Measurements from ENCODE around the gene PSMC5.
"Not testable (repeated sequence)": the region's sequence is repeated elsewhere in the genome, so short reads cannot be mapped to it uniquely, and the experiment has no call there.

PSMC5 gene

GRCh38 chr17:63842173-63842539, 14.9 kb downstream of the PSMC5 start:
- DNase-seq (ENCODE audit: extremely low read depth, insufficient read length), result no peak
- H3K36me3 ChIP-seq (ENCODE audit: control insufficient read depth, insufficient read depth, low read length), result peaks cover 6% of the 10 kb centered on the region
- H3K4me3 ChIP-seq (replicated peaks; ENCODE audit: low read depth, low read length), result peak overlapping the region; percentile 89
- TF ChIP-seq CTCF (IDR thresholded peaks at IDR 0.05; ENCODE audit: insufficient read depth, low read length, poor library complexity, severe bottlenecking), result no peak
- no peaks in the 10 kb centered on the region for H3K27me3 ChIP-seq (replicated peaks; ENCODE audit: control insufficient read depth, insufficient read depth, low read length)

GRCh38 chr17:63842540-63843386, 15.5 kb downstream of the PSMC5 start, which contains the start of gene SMARCD2:
SMARCD2 (minus strand) TSS chr17:63842685; CDS start chr17:63842674, 11 bp downstream.
- peak; percentile 99 for DNase-seq (ENCODE audit: extremely low read depth, insufficient read length)
- H3K27me3 ChIP-seq (replicated peaks; ENCODE audit: control insufficient read depth, insufficient read depth, low read length), result no peaks in the 10 kb centered on the region
- TF ChIP-seq CTCF (IDR thresholded peaks at IDR 0.05; ENCODE audit: insufficient read depth, low read length, poor library complexity, severe bottlenecking), result no peak
- H3K4me3 ChIP-seq (replicated peaks; ENCODE audit: low read depth, low read length), result peak within 1 kb of the TSS; percentile 89
- H3K36me3 ChIP-seq (ENCODE audit: control insufficient read depth, insufficient read depth, low read length), result peaks cover 2% of the 10 kb centered on the region; the same call in 1 of the 2 replicates

GRCh38 chr17:63843387-63843888, 16.2 kb downstream of the PSMC5 start:
- not testable (repeated sequence) for H3K27me3 ChIP-seq (replicated peaks; ENCODE audit: control insufficient read depth, insufficient read depth, low read length); H3K36me3 ChIP-seq (ENCODE audit: control insufficient read depth, insufficient read depth, low read length)
- peak overlapping the region; percentile 80 for H3K4me3 ChIP-seq (replicated peaks; ENCODE audit: low read depth, low read length)
- peak; percentile 65 for DNase-seq (ENCODE audit: extremely low read depth, insufficient read length)

GRCh38 chr17:63843910-63844677, 16.9 kb downstream of the PSMC5 start:
- TF ChIP-seq CTCF (IDR thresholded peaks at IDR 0.05; ENCODE audit: insufficient read depth, low read length, poor library complexity, severe bottlenecking), result no peak
- no peaks in the 10 kb centered on the region for H3K36me3 ChIP-seq (ENCODE audit: control insufficient read depth, insufficient read depth, low read length)
- no peak for DNase-seq (ENCODE audit: extremely low read depth, insufficient read length)
- H3K27me3 ChIP-seq (replicated peaks; ENCODE audit: control insufficient read depth, insufficient read depth, low read length), result no peaks in the 10 kb centered on the region
- H3K4me3 ChIP-seq (replicated peaks; ENCODE audit: low read depth, low read length), result peak overlapping the region; percentile 80

- H3K4me3 ChIP-seq (replicated peaks; ENCODE audit: low read depth, low read length), result no peak overlapping the region
- no peaks in the 10 kb centered on the region for H3K36me3 ChIP-seq (ENCODE audit: control insufficient read depth, insufficient read depth, low read length)
- DNase-seq (ENCODE audit: extremely low read depth, insufficient read length), result no peak
- TF ChIP-seq CTCF (IDR thresholded peaks at IDR 0.05; ENCODE audit: insufficient read depth, low read length, poor library complexity, severe bottlenecking), result no peak
- no peaks in the 10 kb centered on the region for H3K27me3 ChIP-seq (replicated peaks; ENCODE audit: control insufficient read depth, insufficient read depth, low read length)
Measured at GRCh38 chr17:63845509-63845908, 18.3 kb downstream of the PSMC5 start.
